ENCODE data around the gene PRM3. TPM values are rescaled to one million over a fixed set of nuclear protein-coding genes. Genes with fewer than 3 reads are reported as not detected.

The PRM3 gene
- total RNA-seq, 1 donor from 2014 or later: not detected

DNA sequence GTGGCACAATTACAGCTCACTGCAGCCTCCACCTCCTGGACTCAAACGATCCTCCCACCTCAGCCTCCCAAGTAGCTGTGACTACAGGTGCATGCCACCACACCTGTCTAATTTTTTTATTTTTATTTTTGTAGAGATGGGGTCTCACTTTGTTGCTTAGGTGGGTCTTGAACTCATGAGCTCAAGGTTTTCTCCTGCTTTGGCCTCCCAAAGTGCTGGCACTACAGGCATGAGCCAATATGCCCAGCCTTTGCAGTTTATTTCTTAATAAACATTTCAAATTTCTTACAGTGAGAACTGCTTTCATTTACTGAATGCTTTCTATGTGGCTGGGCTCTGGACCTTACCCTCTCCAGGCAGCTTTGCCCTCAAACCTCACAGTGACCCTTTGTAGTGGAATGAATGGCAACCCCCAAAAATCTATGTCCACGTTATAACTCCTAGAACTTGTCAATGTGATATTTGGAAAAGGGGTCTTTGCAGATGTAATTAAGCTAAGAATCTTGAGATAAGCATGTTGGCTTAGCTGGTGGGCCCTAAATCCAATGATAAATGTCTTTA is 2.7 kb downstream of the PRM3 start:
- no peak for DNase-seq

DNA sequence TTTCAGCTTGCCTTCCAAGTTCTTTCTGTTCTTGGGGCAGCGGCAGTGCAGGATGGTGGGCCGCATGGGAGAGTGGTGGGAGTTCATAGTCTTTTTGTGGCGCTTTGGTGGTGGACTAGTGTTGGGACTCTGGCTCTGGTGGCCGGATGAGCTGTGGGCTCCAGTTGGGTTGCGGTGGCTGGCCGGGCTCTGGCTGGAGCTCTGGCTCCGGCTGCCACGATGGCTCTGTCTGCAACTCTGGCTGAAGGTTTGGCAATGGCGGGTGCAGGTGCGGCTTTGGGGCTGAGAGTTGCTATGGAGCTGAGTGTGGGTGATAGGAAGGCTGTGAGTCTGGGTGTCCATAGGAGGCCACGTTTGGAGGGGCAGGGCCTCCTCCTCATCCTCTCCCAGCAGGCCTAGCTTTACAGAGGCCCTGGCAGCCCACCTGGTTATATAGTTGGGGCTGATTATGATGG is 4.5 kb downstream of the PRM3 start, which contains the start of gene TNP2:
TSS of gene TNP2 (minus strand) at position 405 of the 455 bp plus-strand sequence. CDS start at position 342, 63 bp downstream.
- DNase-seq (no peak), ATAC-seq (ENCODE audit: poor library complexity) (no peak)
- intact Hi-C loops (cut with DNase I): no loop called here

More for the DNA sequence above, 2.7 kb downstream of the PRM3 start:
- intact Hi-C loops (cut with DNase I): no loop called here
- ATAC-seq (ENCODE audit: poor library complexity): no peak

DNA sequence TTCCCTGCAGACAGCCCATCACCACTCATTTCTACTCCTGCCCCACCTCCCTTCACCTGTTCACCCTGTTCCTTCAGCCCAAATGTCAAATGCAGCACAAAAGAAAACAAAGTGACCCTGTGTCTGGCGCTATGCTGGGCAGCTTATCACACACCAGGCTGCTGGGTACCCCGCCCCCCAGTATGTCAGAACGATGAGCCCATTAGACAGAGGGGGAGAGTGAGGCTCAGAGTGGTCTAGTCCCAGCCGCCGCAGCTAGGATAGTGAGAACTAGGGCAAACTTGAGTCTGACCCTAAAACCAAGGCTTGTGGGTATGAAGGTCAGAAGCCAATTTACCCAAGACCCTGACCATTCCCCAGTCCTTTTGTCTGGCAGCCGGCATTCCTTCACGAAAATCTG is 8.3 kb downstream of the PRM3 start:
- no peak for DNase-seq
- intact Hi-C loops (cut with DNase I): no loop called here
- ATAC-seq (ENCODE audit: poor library complexity): no peak

DNA sequence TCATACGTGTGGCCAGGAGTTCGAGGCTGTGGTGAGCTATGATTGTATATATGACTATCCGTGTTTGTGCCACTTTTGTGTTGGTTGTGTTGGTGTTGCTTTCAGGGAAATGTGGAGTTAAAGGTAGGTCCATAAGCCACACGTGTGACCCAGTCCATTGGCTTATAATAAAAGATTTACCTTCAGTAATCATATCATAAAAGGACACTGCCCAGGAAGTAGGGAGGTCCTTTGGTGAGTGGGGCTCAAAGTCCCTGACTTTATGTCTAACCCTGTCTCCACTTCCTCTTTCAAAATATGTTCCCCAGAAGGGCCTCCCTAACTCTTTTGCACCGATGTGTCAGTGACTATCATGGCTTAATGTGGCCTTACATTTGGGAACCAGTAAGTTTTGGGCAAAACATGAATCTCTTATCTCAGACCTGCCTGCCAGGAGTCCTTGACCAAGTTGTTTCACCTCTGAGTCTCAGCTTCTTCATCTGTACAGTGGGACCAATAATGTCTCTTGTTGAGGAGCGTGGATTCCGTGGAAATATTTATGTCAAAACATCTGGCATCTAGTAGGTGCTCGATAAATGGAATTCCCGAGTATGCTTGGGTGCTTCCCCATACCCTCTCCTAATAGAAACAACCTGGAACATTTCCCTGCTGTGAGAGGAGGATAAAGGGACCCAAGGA is 9.1 kb downstream of the PRM3 start:
- ATAC-seq (ENCODE audit: poor library complexity) (no peak), DNase-seq (no peak)
- intact Hi-C loops (cut with DNase I): no loop called here

DNA sequence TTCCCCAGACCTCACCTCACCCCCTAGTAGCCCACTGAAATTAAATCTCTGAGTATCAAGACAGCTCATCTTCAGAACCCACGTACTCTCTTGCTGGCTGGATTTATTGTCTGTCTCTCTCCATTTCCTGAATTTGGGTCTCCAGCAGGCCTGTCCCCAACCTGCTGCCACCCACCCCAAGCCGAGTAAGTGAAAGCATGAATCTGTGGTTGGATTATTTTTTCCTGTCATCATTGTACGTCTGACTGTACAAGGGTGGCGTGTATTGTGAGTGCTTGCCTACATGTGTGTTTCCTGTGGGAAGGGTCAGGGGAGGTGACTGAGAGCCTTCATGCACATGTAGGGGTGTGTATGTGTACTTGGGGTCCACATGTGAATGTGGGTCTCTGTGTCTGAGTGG is 9.7 kb downstream of the PRM3 start:
- intact Hi-C loops (cut with DNase I): no loop called here
- no peak for ATAC-seq (ENCODE audit: poor library complexity)
- no peak for DNase-seq

DNA sequence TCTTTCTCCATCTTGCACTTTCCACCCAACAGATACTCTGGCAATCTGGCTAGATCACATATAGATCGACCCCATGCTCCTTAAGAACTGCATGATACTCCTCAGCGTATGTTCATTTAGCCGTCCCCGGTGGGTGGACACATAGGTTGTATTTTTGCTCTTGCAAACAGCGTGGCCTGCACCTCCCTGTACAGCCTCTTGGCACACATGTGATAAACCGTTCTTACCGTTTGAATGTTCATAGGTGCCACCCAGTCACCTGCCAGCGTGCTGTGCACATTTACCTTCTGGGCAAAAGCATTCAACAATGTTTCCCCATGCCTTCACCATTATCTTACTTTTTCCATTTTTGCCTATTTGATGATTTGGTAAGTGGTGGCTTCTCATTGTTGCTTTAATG is 10.5 kb downstream of the PRM3 start:
- intact Hi-C loops (cut with DNase I): no loop called here
- DNase-seq: no peak
- ATAC-seq (ENCODE audit: poor library complexity): no peak

DNA sequence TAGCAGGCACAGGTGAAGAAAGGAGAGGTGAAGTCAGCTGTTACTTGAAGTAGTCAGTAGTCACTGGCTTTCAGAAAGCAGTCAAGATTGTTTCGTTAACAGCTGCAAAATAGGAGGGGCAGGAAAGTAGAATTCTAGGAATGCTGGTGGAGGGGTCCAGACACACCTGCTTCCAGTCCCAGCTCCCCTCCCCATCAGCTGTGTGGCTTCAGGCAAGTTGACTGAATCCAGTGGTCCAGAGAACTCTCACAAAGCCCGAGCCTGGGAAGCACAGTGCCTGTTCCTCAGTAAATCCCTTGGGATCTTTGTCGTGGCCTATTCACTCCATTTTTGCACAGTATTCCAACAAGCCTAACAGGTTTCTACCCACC is 12.8 kb downstream of the PRM3 start:
- intact Hi-C loops (cut with DNase I): no loop called here
- no peak for ATAC-seq (ENCODE audit: poor library complexity)

DNA sequence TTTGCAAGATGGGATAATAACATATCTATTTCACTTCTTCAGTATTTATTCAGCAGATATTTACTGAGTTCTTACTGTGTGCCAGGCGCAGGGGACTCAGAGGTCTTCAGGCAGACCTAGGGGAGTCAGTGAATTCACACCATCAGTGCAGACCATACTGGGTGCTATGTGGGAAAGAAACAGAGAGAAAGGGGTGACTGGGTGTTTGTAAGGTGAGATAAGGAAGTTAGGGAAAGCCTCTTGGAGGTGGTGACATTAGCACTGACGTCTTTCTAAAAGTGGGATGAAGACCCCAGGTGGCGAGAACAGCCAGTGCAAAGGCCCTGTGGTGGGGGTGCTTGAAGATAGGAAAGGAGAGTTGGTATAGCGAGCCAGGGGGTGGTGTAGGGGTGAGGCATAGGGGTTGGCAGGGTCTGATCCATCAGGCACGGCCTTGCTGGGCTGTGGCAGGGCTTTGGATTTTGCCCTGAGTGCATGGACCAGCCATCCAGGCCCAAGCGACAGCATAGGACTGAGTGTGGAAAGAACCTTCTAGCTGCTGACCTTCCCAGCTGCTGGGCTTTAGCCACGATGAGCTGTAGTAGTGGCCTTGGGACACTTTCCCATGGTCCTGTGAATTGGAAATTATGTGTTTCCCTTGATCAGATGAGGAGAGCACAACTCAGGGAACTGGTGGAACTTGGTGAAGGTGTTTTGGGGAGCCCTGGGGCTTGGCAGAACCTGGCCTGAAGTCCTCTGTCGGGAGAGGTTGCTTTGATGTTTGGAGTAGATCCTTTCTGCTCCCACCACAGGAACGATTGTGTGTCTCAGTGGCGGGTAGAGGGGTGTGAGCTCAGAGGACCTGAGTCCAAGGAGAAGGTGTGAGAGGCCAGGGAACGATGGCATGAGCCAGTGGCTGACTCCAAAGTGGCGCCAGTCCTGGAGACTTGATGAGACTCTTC is 13.5 kb downstream of the PRM3 start:
- ATAC-seq (ENCODE audit: poor library complexity): no peak
- no peak for DNase-seq
- intact Hi-C loops (cut with DNase I): loop anchor here (5.0 kb wide), 2 partner anchors 97 to 158 kb away; no protein-coding TSS in a partner anchor

More for the DNA sequence above, 12.8 kb downstream of the PRM3 start:
- no peak for DNase-seq

DNA sequence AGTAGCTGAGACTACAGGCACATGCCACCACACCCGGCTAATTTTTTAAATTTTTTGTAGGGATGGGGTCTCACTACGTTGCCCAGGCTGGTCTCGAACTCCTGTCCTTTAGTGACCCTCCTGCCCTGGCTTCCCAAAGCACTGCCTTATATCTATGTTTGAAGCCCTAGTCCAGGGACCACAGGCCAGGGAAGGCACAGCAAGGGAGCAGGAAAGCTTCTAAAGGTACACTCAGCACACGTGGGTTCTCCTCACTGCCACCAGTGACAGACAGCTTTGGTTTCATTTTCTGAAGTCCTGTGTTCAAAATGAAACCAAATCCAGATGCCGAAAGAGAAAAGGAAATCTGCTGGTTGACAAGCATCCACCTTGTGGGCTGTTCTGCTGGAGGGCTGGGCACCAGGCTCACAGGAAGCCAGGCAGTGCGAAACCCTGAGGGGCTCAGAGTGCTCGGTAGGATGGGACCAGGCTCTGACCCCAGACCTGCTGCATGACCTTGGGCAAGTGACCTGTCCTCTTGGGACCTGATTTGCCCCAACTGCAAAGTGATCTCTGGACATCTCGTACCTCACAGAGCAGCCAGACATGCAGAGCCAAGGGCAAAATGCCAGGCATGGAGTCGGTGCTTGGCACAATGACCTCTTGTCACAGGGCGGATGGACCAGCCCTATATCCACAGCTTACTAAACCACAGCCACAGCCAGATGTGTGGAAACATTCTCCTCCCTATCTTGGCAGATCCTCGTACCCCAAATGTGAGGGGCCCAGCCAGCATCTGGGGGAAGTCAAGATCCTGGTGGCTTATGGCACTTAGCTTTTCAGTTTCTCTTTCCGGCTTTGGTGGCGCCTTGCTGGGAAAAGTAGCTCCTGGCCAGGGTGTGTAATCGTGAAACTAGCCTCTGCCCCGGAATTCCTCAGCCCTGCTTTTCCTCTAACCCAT is 14.6 kb downstream of the PRM3 start:
- ATAC-seq (ENCODE audit: poor library complexity) (peak; percentile 9), DNase-seq (peak; percentile 80)
- intact Hi-C loops (cut with DNase I): loop anchor here (5.0 kb wide), 2 partner anchors 98 to 157 kb away; no protein-coding TSS in a partner anchor

DNA sequence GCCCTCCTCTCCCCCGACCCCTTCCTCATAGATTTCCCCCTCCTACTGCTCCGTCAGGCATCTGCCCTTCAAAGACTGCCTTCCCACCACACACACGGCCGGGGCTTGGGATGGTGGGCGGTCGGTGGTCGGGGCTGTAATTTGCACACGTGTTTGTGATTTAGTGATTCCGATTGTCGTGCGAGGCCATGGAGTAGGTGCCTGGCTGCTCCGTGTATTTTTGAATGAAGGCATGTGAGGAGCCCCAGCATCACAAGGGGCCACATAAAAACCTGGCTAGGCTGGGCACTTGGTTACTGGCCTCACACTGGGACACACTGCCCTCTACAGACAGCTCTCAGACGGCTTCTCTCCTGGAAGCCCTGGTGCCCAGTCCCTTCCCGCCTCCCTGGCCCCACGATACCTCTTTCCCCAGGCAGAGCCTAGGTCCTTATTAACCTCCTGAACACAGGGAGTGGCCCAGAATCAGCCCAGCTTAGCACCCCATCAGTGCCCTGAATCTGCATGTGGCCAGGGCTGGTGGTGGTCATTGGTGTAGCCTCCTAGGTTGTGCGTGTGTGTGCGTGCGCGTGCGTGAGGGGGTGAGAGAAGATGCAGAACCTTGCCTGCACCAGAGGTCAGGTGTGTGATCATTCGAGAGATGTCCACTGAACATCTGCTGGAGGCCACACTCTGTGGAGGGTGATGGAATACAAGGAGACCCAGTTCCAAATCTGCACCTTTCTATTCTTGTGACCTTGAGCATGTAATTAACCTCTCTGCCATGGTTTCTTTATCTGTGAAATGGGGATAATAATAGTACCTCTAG is 16.1 kb downstream of the PRM3 start:
- ATAC-seq (ENCODE audit: poor library complexity) (peak; percentile 75), DNase-seq (peak; percentile 80)
- intact Hi-C loops (cut with DNase I): loop anchor here (2.0 to 5.0 kb wide), 3 partner anchors 100 to 293 kb away; no protein-coding TSS in a partner anchor

DNA sequence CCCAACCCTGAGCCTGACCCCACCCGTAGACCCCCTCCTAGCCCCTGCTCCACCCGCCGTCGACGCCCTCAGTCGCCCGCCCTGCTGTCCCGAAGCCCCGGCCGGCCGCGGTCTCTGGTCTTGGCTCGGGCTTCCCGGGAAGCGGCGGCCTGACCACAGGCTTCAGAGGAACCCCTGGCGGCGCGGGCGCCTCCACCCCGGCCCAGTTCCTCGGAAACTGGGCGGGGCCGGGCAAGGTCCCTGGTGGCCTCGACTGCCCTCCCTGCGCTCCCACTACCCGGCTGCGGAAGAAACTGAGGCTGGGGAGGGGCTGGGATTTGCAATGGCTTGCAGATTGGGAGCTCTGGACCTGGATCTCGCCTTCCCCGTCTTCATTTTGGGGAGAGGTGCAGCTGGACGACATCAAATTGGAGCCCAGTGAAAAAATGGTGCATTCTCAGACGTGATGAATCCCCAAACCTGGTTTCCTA is 16.7 kb downstream of the PRM3 start:
- ATAC-seq (ENCODE audit: poor library complexity) (peak; percentile 59), DNase-seq (peak; percentile 85)
- intact Hi-C loops (cut with DNase I): loop anchor here (2.0 to 5.0 kb wide), 3 partner anchors 101 to 292 kb away; no protein-coding TSS in a partner anchor

DNA sequence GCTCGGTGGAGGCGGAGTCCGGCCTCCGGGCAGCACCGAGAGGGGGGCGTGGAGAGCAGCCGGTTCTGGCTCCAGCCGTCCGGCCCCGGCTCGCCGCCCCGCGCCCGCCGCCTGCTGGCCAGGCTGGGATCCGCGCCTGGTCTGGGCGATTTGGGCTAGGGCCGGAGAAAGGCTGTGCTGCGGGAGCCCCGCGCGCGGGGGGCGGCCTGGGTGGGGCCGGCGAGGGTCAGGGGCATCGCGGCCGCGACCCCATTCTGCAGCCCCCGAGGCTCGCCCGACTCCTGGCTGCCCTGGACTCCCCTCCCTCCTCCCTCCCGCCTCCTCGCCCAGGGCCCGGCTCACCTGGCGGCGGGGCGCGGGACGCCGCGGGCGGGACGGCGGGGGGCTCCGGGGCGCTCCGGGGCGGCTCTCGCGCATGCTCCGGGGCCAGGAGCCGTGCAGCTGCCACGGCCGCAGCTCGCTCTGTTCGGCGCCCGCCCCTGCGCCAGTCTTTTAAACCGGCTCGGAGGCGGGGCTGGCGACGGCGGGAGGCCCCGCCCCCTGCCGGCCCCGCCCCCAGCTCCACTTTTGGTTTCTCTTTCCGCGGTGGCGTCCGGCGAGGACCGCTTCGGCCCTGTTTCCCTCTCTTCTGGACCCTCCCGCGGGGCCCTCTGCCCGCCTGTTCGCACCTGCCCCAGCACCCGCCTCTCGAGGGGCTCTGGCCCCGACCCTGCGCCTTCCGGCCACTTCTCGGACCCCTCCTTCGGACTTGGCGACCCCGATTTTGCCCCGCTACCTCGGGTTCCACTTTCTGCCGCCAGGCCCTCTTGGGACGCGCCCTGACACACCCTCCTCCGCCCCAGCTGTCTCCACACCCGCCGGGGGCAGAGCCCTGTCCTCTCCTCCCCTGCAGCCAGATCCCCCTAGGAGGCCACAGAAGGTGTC is 17.4 kb downstream of the PRM3 start, which contains the start of gene SOCS1:
TSS of gene SOCS1 (minus strand) at position 468 of the 924 bp plus-strand sequence. CDS start 726 bp downstream, outside the sequence.
- intact Hi-C loops (cut with DNase I): loop anchor here (2.0 to 5.0 kb wide), 3 partner anchors 101 to 291 kb away; no protein-coding TSS in a partner anchor
- DNase-seq (peak; percentile 90), ATAC-seq (ENCODE audit: poor library complexity) (peak; percentile 81)

DNA sequence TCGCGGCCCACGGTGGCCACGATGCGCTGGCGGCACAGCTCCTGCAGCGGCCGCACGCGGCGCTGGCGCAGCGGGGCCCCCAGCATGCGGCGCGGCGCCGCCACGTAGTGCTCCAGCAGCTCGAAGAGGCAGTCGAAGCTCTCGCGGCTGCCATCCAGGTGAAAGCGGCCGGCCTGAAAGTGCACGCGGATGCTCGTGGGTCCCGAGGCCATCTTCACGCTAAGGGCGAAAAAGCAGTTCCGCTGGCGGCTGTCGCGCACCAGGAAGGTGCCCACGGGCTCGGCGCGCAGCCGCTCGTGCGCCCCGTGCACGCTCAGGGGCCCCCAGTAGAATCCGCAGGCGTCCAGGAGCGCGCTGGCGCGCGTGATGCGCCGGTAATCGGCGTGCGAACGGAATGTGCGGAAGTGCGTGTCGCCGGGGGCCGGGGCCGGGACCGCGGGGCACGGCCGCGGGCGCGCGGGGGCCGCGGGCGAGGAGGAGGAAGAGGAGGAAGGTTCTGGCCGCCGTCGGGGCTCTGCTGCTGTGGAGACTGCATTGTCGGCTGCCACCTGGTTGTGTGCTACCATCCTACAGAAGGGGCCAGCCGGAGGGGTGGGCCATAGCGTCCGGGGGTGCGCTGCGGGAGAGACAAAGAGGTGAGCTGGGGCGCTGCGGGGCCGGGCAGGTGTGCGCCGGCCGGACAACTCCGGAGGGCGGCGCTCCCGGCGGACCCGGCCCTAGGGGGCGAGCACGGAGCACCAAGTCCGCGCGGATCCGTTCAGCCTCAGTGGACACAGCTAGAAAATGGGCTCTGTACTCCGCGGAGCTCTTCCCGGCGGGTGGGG is 18.3 kb downstream of the PRM3 start:
- ATAC-seq (ENCODE audit: poor library complexity) (no peak), DNase-seq (peak; percentile 56)
- intact Hi-C loops (cut with DNase I): loop anchor here (5.0 kb wide), 2 partner anchors 102 to 153 kb away; no protein-coding TSS in a partner anchor

DNA sequence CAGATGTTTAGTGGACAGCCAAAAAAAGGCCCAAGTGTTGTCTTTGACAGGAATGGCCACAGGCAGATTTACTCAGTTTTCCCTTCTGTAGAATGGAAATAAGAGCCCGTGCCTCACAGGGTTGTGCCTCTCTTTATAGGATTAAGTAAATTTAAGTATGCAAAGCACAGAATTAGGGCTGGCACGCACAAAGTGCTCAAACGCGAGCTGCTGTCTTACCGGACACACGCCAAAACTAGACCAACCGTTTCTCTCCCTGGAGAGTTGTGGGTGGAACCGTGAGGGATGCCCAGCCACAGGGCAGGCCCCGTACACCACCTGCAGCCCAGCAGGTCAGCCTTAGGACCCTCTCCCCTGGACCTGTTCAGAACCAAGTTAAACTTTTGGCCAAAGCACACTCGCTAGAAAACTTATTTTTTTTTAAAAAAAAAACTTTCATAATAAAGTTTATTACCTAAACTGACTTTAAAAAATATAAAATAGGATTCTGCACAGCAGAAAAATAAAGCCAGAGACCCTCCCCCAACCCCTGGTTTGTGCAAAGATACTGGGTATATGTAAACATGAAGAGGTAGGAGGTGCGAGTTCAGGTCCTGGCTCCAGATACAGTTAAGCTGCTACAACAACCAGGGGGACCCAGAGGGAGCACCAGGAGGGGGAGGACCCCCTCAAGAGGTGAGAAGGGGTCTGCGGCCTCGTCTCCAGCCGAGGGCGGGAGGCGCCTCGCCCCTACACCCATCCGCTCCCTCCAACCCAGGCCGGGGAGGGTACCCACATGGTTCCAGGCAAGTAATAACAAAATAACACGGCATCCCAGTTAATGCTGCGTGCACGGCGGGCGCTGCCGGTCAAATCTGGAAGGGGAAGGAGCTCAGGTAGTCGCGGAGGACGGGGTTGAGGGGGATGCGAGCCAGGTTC is 19.2 kb downstream of the PRM3 start:
- intact Hi-C loops (cut with DNase I): no loop called here
- DNase-seq (no peak), ATAC-seq (ENCODE audit: poor library complexity) (no peak)

Measured in Right ventricle myocardium superior (tissue), 1 donor.